ENCODE data around the gene SLC49A4.

SLC49A4 gene

GRCh38 chr3:122930063-122930997, 135.5 kb downstream of the SLC49A4 start:
- DNase-seq (ENCODE audit: low read depth in 2 of 2), result no peak

All from stimulated activated CD8-positive, alpha-beta memory T cell treated with anti-CD3 and anti-CD28 coated beads, Interleukin-15, amount 100 ng/mL, for 48 hours (primary cell).